AG09309 (cell line): ENCODE data around the gene ZNF274.
A peak's percentile ranks its signal among the peaks of the same experiment; 100 is the strongest.
"Not testable (repeated sequence)": the region's sequence is repeated elsewhere in the genome, so short reads cannot be mapped to it uniquely, and the experiment has no call there.

Experiments used
- DNase-seq: peaks from one replicate; pipeline ENCODE4 v3.0.0-alpha.2; 2010; ENCODE audit warnings: low read depth
- H3K4me3 ChIP-seq: 2 replicates; pipeline ENCODE4 v1.5.1; 2011; ENCODE audit warnings: mild to moderate bottlenecking, low read depth, low read length, moderate library complexity; ENCODE audit not compliant: control insufficient read depth
- CTCF ChIP-seq: IDR thresholded peaks from 2 replicates; pipeline ENCODE4 v1.5.1; 2011; ENCODE audit warnings: mild to moderate bottlenecking, low read depth, low read length, inconsistent platforms; ENCODE audit not compliant: insufficient read depth, control insufficient read depth; ENCODE audit errors: missing control alignments

Gene ZNF274

GRCh38 chr19:58182989-58183816 lies at the start of gene ZNF274:
Gene ZNF274, plus strand, starts transcription at chr19:58183061. Its CDS starts 905 bp downstream, at chr19:58183966.
- TF ChIP-seq CTCF = no peak
- H3K4me3 ChIP-seq = peak within 1 kb of the TSS; percentile 83
- peak; percentile 77 for DNase-seq

GRCh38 chr19:58134244-58134643 lies 48.6 kb upstream of the ZNF274 start:
- no peak for TF ChIP-seq CTCF
- DNase-seq = no peak
- H3K4me3 ChIP-seq = no peak overlapping the region

- DNase-seq = no peak
- no peak overlapping the region for H3K4me3 ChIP-seq
- no peak for TF ChIP-seq CTCF
Measured at GRCh38 chr19:58145849-58146248, 37.0 kb upstream of the ZNF274 start.

GRCh38 chr19:58147475-58147874 lies 35.4 kb upstream of the ZNF274 start:
- H3K4me3 ChIP-seq, DNase-seq: not testable (repeated sequence)

- TF ChIP-seq CTCF = no peak
- DNase-seq = peak; percentile 32
- peak within 1 kb of the TSS; percentile 100 for H3K4me3 ChIP-seq
Measured at GRCh38 chr19:58150328-58150921, 32.4 kb upstream of the ZNF274 start, which contains the start of gene ZNF329. Gene ZNF329, minus strand, starts transcription at chr19:58150789. Its CDS starts 21,286 bp downstream, at chr19:58129503.

- no peak for DNase-seq
Measured at GRCh38 chr19:58153386-58153785, 29.5 kb upstream of the ZNF274 start.

More at GRCh38 chr19:58153386-58153785, 29.5 kb upstream of the ZNF274 start:
- TF ChIP-seq CTCF = no peak
- no peak overlapping the region for H3K4me3 ChIP-seq
